OCI-M2 (cell line): Measurements from ENCODE around the gene FEN1.

ENCODE experiments used
- DNase-seq: peaks from one replicate; lab custom pipeline; 2025; ENCODE audit not compliant: unreplicated experiment; lab: John Stamatoyannopoulos, UW

FEN1 gene

DNA sequence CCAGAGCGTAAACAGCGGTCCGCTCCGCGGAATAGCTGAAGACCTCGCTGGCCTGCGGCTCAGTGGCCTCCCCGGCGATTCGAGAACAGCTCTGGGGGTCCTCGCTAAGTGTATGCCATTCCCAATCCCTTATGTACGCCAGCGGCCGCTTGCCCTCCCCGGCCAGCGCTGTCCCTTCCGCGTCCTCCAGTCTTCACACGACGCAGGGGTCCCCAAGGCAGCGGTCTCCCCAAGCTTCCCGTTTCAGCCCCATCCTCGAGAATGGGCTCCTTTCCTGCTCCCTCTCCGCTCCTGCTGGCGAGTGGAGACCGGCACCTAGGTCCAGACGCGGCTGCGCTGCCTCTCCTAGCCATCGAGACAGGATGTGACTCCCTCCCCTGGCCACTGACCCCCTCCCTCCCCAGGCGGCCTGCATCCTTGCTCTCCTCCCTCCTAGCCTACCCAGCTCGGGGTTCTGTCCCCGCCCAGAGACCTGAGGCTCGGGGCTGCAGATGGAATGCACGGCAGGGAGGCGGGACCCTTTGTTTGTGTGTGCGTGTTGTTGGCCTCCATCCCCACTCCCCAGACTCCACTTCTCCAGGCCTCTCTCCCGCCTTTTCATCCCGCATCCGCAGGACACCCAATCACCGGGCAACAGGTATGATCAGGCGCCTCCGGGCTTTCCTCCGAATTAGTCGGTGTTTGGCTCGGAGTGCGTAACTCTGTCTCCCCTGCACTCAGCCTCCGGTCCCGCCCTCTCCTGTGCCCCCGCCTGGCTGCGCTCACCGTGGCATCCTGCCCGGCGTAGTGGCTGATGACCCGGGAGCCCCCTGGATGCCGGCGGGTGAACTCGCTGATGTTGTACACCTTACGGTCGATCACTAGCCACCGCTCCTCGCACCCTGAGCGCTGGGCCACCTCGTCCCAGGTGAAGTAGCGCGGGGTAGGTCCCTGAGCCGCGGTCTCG lies 23.4 kb downstream of the FEN1 start:
- no peak for DNase-seq

DNA sequence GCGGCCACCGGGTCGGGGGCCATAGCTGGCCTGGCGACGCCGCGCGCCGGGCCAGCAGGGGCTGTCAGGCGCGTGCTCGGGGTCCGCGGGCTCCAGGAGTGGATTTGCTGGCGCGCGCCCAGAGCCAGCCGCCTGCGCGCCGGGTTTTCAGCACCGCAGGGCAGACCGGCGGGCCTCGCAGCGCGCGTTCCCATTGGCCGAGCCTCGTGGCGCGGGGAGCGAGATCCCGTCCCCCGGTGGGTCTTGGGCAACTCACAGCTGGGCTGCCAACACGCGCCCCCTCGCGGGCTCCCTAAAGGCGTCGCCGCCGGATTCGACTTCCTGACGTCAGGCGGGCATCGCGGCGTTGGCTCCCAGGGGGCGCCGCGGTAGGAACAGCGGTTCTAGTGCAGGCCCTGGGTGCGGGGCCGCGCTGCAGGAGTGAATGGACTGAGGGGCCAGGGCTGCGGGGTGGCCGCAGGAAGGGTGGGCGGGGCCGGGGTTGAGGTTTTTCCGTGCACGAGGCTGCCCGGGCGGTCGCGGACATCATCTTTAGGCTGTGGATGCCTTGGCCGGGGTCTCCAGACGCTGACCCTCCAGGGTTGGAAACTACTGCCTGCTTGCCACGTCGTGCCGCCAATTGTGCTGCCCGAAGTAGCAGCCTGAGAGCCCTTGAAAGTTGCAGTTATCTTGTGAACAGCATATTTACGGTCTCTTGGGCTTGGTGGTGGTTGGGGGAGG lies 24.2 kb downstream of the FEN1 start, which contains the start of gene FADS1:
Gene FADS1 (minus strand): TSS at position 268 of the 720 bp plus-strand sequence. CDS start 74 bp downstream, at position 194.
- DNase-seq = no peak

DNA sequence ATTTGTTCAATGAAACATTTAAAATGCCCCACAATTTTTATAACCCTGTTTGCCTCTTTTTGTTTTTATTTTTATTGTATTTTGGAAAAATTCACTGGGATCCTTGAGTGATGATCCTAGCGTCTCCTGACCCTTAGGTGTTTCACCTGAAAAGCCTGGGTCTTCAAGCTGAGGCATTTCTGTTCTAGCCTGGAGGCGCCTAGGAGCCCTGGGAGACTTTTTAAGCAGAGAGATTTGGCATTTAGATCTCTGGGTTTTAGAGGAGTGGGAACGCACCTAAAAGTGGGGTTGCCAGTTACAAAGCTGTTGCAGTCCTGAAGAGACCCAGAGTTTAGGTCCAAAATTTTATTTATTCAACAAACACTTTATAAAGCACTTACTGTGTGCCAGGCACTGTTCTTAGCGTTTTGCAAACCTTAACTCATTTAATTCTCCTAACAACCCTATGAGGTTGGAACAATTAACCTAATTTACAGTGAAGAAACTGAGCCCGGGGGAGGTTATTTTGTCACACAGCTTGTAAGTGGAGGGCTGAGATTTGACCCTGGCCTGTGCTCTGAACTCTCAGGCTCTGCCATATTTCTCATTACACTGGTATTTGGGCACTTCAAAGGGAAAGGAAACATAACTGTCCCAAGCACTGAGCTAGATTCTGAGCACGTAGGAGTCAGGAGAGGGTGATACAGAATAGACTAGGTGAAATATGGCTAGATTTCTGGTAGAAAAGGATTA lies 24.9 kb downstream of the FEN1 start:
- DNase-seq = no peak

- no peak for DNase-seq
Observed at GRCh38 chr11:61820174-61820573, 27.5 kb downstream of the FEN1 start.

- DNase-seq = no peak
Observed at GRCh38 chr11:61826930-61827570, 34.3 kb downstream of the FEN1 start.

- DNase-seq = peak; percentile 46
Observed at GRCh38 chr11:61827571-61828378, 35.1 kb downstream of the FEN1 start, which contains the start of gene FADS2. Gene FADS2 (plus strand): TSS chr11:61828300. CDS start chr11:61828391, 91 bp downstream.

DNA sequence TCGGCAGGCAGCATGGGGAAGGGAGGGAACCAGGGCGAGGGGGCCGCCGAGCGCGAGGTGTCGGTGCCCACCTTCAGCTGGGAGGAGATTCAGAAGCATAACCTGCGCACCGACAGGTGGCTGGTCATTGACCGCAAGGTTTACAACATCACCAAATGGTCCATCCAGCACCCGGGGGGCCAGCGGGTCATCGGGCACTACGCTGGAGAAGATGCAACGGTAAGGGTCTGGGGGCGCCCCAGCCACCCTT lies 35.6 kb downstream of the FEN1 start:
- no peak for DNase-seq

DNA sequence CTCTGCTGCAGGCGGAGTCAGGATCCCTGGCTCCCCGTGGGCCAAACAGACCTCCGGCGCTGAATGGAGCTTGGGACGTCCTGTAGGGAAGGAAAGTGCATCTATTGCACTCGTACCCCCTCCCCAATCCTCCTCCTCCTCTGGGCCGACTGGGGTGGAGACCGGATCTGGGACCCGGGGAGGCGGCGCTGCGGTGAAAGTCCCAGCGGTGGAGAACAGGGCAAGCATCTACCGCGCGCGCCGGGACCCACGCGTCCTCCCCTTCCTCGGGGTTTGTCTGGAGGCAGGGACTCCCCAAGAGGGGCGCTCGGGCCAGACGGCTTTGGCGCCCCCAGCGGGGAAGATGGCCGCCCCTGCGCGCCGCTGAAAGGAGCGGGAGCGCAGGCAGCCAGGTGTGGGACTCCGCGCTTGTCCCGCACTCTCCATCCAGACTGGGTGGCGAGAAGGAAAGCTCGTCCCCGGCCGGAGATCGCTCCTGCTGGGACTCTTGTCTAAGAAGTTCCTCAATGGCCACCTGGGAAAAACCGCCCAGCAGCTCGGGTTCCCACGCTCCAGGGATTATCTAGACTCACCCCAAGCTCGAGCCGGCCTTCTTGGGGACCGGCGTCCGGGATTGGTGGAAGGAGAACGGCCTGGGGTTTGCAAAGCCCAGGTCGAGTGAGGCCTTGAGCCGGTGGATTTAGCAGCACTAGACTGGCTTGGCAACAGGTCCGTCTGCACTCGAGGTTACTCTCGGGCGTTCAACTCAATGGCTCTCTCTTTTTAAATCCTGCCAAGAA lies 36.1 kb downstream of the FEN1 start:
- DNase-seq = no peak

- DNase-seq = no peak
Observed at GRCh38 chr11:61829806-61830205, 37.1 kb downstream of the FEN1 start.

GRCh38 chr11:61830237-61831105 lies 37.8 kb downstream of the FEN1 start:
- DNase-seq = no peak

DNA sequence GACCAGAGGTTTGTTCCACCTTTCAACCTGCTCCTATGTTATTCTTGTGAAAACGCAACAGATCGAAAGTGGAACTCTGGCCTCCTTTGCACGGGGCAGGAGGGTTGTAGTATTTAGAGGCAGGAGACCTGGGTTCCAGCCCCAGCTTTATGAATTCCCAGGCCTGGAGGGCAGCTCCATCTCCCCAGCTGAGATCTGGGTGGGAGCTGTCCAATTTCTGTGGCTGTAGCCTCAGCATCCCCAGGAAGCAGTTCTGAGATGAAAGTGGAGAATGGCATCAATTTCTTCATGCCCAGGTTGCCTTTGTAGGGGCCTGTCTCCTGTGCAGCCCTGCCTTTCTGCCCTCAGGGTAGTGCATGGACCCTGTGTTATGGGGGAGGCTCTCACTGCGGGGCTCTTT lies 39.5 kb downstream of the FEN1 start:
- no peak for DNase-seq

DNA sequence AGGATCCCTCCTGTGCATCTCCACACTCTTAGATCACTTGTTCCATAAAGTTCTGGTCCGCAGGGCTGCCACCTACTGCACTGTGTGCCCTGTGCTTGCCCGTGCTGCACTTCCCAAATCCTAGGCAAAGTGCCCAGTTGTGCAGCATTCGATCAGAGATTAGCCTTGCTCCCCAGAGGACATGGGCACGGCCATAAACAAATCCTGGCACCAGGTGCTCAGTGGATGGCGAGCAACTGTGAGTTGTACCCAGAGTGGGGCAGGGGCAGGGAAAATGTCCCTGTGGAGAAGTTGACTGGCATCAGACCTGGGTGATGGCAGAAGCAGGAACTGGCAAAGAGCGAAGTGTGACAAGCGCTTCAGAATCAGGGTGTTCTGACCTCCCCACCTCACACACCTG lies 40.0 kb downstream of the FEN1 start:
- no peak for DNase-seq

DNA sequence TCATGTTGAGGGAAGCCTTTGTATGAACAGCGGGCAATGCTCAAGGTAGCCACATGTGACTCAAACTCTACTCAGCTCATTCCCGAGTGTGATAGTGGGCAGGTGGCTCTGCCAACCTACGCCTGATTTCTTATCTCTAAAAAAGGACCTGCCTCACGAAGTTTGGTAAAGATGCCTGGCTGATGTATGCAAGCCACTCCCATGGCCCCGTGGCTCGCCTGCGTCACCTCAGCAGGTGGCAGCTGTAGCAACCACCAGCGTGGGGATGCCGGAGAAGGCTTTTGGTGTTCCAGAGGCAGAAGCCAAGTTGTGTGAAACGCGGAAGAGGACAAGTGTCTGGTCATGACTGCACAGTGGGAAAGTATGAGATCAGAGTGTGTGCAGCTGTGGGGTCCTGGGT lies 40.8 kb downstream of the FEN1 start:
- DNase-seq = no peak

DNA sequence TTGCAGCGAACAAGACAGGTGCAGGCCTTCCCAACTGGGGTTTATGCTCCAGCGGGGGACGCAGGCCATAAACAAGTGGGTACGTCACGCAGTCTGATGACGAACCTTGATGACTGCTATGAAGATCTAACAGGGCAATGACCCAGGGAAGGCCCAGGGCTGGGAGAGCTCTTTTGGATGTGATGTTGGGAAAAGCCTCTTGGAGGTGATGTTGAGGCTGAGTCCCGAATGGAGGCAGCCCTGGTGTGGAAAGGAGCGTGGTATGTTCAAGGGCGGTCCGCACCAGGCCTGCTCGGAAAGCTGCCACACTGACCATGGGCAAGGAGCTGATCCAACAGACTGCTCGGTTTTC lies 41.2 kb downstream of the FEN1 start:
- no peak for DNase-seq

DNA sequence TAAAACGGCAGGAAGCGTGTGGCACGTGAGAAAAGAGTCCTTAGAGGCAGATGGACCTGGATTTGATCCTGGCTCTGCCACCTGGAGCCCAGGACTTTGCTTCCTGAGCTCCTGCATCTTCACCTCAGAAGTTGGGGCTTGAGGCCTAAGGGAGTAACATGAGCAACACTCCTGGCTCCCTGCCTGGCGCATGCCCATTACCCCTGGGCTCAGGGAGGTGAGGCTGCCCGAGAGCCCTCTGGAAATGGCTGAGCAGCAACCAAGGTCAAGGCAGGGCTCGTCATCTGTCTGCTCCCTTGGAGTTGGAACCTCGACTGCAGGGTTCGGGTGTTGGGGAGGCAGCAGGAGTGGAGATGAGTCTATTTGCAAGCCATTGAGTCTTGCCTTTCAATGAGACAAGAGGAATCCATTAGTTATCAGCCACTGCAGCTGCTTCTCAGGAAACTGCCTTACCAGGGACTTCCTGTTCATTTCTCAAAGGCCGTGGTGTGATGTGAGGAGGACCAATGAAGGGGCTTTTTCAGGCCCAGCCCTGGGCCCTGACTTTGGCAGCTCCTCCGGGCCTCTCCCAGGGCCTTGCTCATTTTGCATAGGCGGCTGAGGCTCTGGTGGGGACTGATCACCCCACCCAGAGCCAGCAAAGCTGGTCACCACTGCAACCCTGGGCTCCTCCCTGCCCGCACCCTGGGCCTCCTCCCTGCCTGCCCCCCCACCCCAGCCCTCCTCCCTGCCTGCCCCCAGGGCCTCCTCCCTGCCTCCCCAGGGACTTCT lies 41.8 kb downstream of the FEN1 start:
- peak; percentile 72 for DNase-seq

- DNase-seq = no peak
Observed at GRCh38 chr11:61836193-61836592, 43.5 kb downstream of the FEN1 start.

DNA sequence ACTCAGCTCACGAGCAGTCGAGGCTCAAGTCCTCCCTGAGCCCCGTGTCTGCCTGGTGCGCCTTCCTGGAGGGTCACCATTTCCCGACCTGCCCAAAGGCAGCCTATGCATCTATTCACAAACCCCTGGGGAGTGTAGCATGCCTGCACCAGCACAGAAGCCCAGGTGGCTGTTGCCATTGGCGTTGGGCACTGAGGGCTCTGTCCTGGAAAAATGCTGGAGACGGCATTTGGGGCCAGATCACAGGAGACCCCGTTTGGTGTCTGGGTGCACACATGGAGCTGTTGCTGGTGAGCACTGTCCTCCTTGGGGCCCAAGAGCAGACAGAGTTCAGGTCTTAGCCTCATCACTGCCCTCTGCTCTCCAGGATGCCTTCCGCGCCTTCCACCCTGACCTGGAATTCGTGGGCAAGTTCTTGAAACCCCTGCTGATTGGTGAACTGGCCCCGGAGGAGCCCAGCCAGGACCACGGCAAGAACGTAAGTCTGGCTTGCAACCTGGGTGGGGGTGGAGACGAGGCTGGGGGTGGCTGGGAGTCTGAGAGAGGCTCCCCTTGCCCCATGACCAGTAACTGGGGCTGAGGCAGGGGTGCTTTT lies 44.8 kb downstream of the FEN1 start:
- no peak for DNase-seq

DNA sequence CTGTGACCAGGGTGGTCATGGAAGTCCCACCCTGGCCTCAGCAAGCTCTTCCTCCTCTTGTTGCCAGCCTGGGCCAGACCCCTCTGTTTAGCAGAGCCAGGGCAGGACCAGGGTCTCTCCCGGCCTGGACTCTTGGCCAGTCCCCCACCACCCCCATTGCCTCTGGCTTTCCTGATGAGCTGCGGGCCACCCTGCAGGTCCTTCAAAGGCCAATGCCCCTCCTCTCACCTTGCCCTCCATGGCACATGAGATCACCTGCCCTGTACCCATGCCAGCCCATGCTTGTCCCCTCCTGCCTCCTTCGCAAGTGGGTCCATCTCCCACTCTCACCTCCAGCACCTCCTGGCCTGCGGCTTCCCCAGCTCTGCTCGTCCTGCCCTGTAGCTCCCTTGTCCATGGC lies 45.8 kb downstream of the FEN1 start:
- DNase-seq = no peak
